Measurements from ENCODE around the gene SH3BP4.

SH3BP4 gene

GRCh38 chr2:235004329-235004903 is 52.6 kb downstream of the SH3BP4 start:
- TF ChIP-seq ZFX (IDR thresholded peaks at IDR 0.05) (no peak), CTCF (conservative IDR thresholded peaks at IDR 0.05) (no peak)
- peak overlapping the region; percentile 91 for H3K27ac ChIP-seq

GRCh38 chr2:235005023-235005422 is 53.2 kb downstream of the SH3BP4 start:
- TF ChIP-seq ZFX (IDR thresholded peaks at IDR 0.05) (no peak), CTCF (conservative IDR thresholded peaks at IDR 0.05) (no peak)

GRCh38 chr2:235005603-235006259 is 53.9 kb downstream of the SH3BP4 start:
- H3K27ac ChIP-seq = peak overlapping the region; percentile 91

More at GRCh38 chr2:235005023-235005422, 53.2 kb downstream of the SH3BP4 start:
- H3K27ac ChIP-seq = peak overlapping the region; percentile 91

GRCh38 chr2:235006461-235006860 is 54.6 kb downstream of the SH3BP4 start:
- H3K27ac ChIP-seq = peak overlapping the region; percentile 91
- TF ChIP-seq CTCF (conservative IDR thresholded peaks at IDR 0.05) (no peak), ZFX (IDR thresholded peaks at IDR 0.05) (no peak)

More at GRCh38 chr2:235005603-235006259, 53.9 kb downstream of the SH3BP4 start:
- TF ChIP-seq ZFX (IDR thresholded peaks at IDR 0.05) (no peak), CTCF (conservative IDR thresholded peaks at IDR 0.05) (no peak)

GRCh38 chr2:235006986-235007385 is 55.2 kb downstream of the SH3BP4 start:
- TF ChIP-seq CTCF (conservative IDR thresholded peaks at IDR 0.05) (no peak), ZFX (IDR thresholded peaks at IDR 0.05) (no peak)
- H3K27ac ChIP-seq = peak overlapping the region; percentile 91

- TF ChIP-seq ZFX (IDR thresholded peaks at IDR 0.05) (0 out of 2 replicates have a peak, but pooled peaks have one; percentile 39), CTCF (conservative IDR thresholded peaks at IDR 0.05) (no peak)
Measured at GRCh38 chr2:235007664-235008457, 56.0 kb downstream of the SH3BP4 start.

GRCh38 chr2:235008584-235009044 is 56.8 kb downstream of the SH3BP4 start:
- TF ChIP-seq ZFX (IDR thresholded peaks at IDR 0.05) (0 out of 2 replicates have a peak, but pooled peaks have one; percentile 2), CTCF (conservative IDR thresholded peaks at IDR 0.05) (no peak)
- peak overlapping the region; percentile 91 for H3K27ac ChIP-seq

More at GRCh38 chr2:235007664-235008457, 56.0 kb downstream of the SH3BP4 start:
- H3K27ac ChIP-seq = peak overlapping the region; percentile 91
